NCI-H2107 (cell line): ENCODE data around the gene NHLRC1.

ENCODE experiments used
- DNase-seq: peaks from one replicate; lab custom pipeline; 2025; lab: John Stamatoyannopoulos, UW

The NHLRC1 gene

GRCh38 chr6:18087396-18088165 is 34.9 kb downstream of the NHLRC1 start:
- no peak for DNase-seq

GRCh38 chr6:18081025-18081668 is 41.3 kb downstream of the NHLRC1 start:
- DNase-seq, result no peak

- DNase-seq, result no peak
These were observed 41.9 kb downstream of the NHLRC1 start for GRCh38 chr6:18080544-18080943.

- DNase-seq, result no peak
These were observed 43.6 kb downstream of the NHLRC1 start for GRCh38 chr6:18078866-18079265.

GRCh38 chr6:18076231-18076630 is 46.2 kb downstream of the NHLRC1 start:
- no peak for DNase-seq

GRCh38 chr6:18072841-18073240 is 49.6 kb downstream of the NHLRC1 start:
- DNase-seq, result no peak

GRCh38 chr6:18070486-18070885 is 52.0 kb downstream of the NHLRC1 start:
- no peak for DNase-seq
